Gastroesophageal sphincter (tissue), 4 donors: ENCODE results near the gene LCE1E. TPM values are rescaled to one million over a fixed set of nuclear protein-coding genes. Genes with fewer than 3 reads are reported as not detected.

Experiments used
- ATAC-seq: fragments of 150-250 bp; one replicate; pipeline ENCODE4 v1.9.1; 2016; ENCODE audit warnings: mild to moderate bottlenecking, moderate library complexity
- H3K27ac ChIP-seq, 4 donors: fragments of 200-600 bp; sonication (generic) in 3 of 4; 1 replicate in 3 of 4; 2 replicates in 1 of 4; pipeline ENCODE4 v1.5.1; 2016 to 2019
- H3K27me3 ChIP-seq: fragments of 200-600 bp; sonication (generic); one replicate; pipeline ENCODE4 v1.5.1; 2019
- H3K36me3 ChIP-seq, 2 donors: fragments of 200-600 bp; sonication (generic); one replicate each; pipeline ENCODE4 v1.5.1; 2019; ENCODE audit warnings: control low read depth in 1 of 2
- H3K4me1 ChIP-seq, 3 donors: fragments of 200-600 bp; sonication (generic); 1 replicate in 2 of 3; 2 replicates in 1 of 3; pipeline ENCODE4 v1.5.1; 2016 to 2019; ENCODE audit warnings: control low read depth in 2 of 3
- H3K4me3 ChIP-seq, 2 donors: fragments of 200-600 bp; sonication (generic); one replicate each; pipeline ENCODE4 v1.5.1; 2019; ENCODE audit warnings: mild to moderate bottlenecking in 1 of 2, moderate library complexity in 1 of 2
- H3K9me3 ChIP-seq, 3 donors: fragments of 200-600 bp; sonication (generic); one replicate each; pipeline ENCODE4 v1.5.1; 2017 to 2019; ENCODE audit warnings: control low read depth in 2 of 3
- CTCF ChIP-seq, 4 experiments: fragments of 200-600 bp in 2 of 4; fragments of 450-650 bp in 2 of 4; sonication (generic) in 1 of 4; IDR thresholded peaks; one replicate each; pipeline ENCODE4 v1.5.1; 2017 to 2019; ENCODE audit warnings: antibody characterized with exemption in 4 of 4, mild to moderate bottlenecking in 2 of 4, moderate library complexity in 2 of 4
- EP300 ChIP-seq: sonication (generic); formaldehyde crosslinking; IDR thresholded peaks from one replicate; pipeline ENCODE4 v1.6.1; 2017; ENCODE audit warnings: antibody characterized with exemption, mild to moderate bottlenecking
- POLR2A ChIP-seq, 2 donors: fragments of 450-650 bp; IDR thresholded peaks; one replicate each; pipeline ENCODE4 v1.6.1; 2017; ENCODE audit warnings: antibody characterized with exemption in 2 of 2, mild to moderate bottlenecking in 2 of 2, moderate library complexity in 1 of 2
- POLR2AphosphoS5 ChIP-seq: sonication (generic); formaldehyde crosslinking; IDR thresholded peaks from one replicate; pipeline ENCODE4 v1.6.1; 2017; ENCODE audit warnings: antibody characterized with exemption
- WGBS, 2 donors: methylation state at CpG; one replicate each; pipeline ENCODE4 v1.1.5; 2018; ENCODE audit warnings: low coverage in 1 of 2; 5-methylcytosine and 5-hydroxymethylcytosine counted together
- total RNA-seq, 4 donors: library from RNA; depleted of rRNA; stranded (reverse); fragments of >200 nt; gene quantifications; one replicate each; pipeline ENCODE4 v1.1.0, GENCODE V29; 2016

The LCE1E gene
- total RNA-seq, 4 donors from 2014 or later, result 0.39 TPM; not detected in 3

DNA sequence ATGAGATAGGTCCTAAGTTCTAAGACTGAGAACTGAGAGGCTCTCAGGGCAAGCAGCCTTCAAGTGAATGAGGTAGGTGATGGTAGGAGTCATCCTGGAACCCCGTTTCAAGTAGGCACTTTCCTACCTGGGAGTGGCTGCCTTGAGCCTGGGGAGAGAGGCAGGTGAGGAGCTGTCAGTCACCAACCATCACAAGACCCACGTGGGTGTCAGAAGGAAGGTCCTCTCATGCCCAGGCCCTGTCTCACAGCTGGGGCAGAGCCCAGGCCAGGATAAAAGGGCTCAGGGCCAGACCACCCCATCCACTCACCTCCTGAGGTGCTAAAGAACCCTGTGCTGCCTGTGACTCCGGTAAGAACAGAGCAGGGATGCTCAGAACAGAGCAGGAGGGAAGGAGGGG lies 10.4 kb downstream of the LCE1E start, which contains the start of gene LCE1D:
LCE1D (plus strand) TSS at position 301 of the 400 bp plus-strand sequence. CDS start 1,074 bp downstream, outside the sequence.
- no peak within 1 kb of the TSS for H3K27ac ChIP-seq
- no peaks in the 10 kb centered on the region for H3K27me3 ChIP-seq
- ATAC-seq, result no peak
- no peak within 1 kb of the TSS for H3K4me3 ChIP-seq
- H3K4me1 ChIP-seq, result no peaks in the 10 kb centered on the region
- TF ChIP-seq POLR2AphosphoS5 (no peak), CTCF (IDR thresholded peaks at IDR 0.05) (no peak), EP300 (no peak), POLR2A (IDR thresholded peaks at IDR 0.05) (no peak)
- WGBS, 2 donors, result 60% methylated on average over 2 of the region's 3 CpGs; no CpG with 5 or more reads in 1 of the 2 donors
- no peaks in the 10 kb centered on the region for H3K9me3 ChIP-seq
- no peaks in the 10 kb centered on the region for H3K36me3 ChIP-seq

DNA sequence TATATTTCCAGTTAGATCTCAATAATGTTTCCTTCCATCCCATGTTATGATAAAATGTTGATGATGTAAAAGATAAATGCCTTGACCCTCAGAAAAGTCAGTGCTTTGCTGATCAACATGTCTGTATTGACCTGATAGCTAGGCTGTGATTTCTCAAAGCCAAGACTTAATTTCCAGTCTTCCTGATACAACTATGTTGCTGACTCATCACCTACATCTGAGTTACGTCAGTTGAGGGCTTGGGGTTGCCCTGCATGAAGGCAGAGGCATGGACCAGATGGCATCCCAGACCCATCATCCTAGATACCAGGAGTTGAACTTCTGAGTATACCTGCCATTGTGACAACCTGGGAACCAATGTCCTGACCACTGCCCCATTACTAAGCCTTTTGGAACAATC lies 15.3 kb downstream of the LCE1E start:
- H3K27me3 ChIP-seq, result no peaks in the 10 kb centered on the region
- ATAC-seq, result no peak
- no peak for TF ChIP-seq POLR2A (IDR thresholded peaks at IDR 0.05)
- no peak for TF ChIP-seq EP300
- TF ChIP-seq POLR2AphosphoS5, result no peak
- no peak for TF ChIP-seq CTCF (IDR thresholded peaks at IDR 0.05)

GRCh38 chr1:152806576-152806975 lies 20.5 kb downstream of the LCE1E start, which contains the start of gene LCE1C:
LCE1C (minus strand) TSS chr1:152806651; CDS start chr1:152805478, 1,173 bp downstream.
- Histone ChIP-seq H3K9me3 (no peaks in the 10 kb centered on the region), H3K4me3 (no peak within 1 kb of the TSS), H3K27ac (no peak within 1 kb of the TSS), H3K4me1 (no peaks in the 10 kb centered on the region), H3K36me3 (no peaks in the 10 kb centered on the region), H3K27me3 (no peaks in the 10 kb centered on the region)
- ATAC-seq, result no peak
- TF ChIP-seq CTCF (IDR thresholded peaks at IDR 0.05), result no peak
- TF ChIP-seq EP300, result no peak
- TF ChIP-seq POLR2A (IDR thresholded peaks at IDR 0.05), result no peak
- no peak for TF ChIP-seq POLR2AphosphoS5
- WGBS, 2 donors, result 20 to 29% methylated on average over 1 of the region's 3 CpGs

More for the DNA sequence above, 15.3 kb downstream of the LCE1E start:
- H3K9me3 ChIP-seq, result no peaks in the 10 kb centered on the region
- H3K4me3 ChIP-seq, result no peak overlapping the region
- no peaks in the 10 kb centered on the region for H3K4me1 ChIP-seq
- no peak overlapping the region for H3K27ac ChIP-seq
- no peaks in the 10 kb centered on the region for H3K36me3 ChIP-seq
- WGBS, 2 donors, result no CpG with 5 or more reads among the region's 1 CpG

GRCh38 chr1:152811050-152811449 lies 25.0 kb downstream of the LCE1E start:
- ATAC-seq, result no peak
- 80% methylated on average over 1 of the region's 2 CpGs; no CpG with 5 or more reads in 1 of the 2 donors for WGBS, 2 donors
- Histone ChIP-seq H3K9me3 (no peaks in the 10 kb centered on the region), H3K36me3 (no peaks in the 10 kb centered on the region), H3K27me3 (no peaks in the 10 kb centered on the region), H3K27ac (no peak overlapping the region), H3K4me3 (no peak overlapping the region), H3K4me1 (no peaks in the 10 kb centered on the region)
- TF ChIP-seq POLR2A (IDR thresholded peaks at IDR 0.05) (no peak), EP300 (no peak), POLR2AphosphoS5 (no peak)

- Histone ChIP-seq H3K36me3 (no peaks in the 10 kb centered on the region), H3K4me1 (no peaks in the 10 kb centered on the region)
- 73 to 81% methylated on average over 2 of the region's 2 CpGs for WGBS, 2 donors
Measured at GRCh38 chr1:152811671-152812070, 25.6 kb downstream of the LCE1E start, which contains the start of gene LCE1B. LCE1B (plus strand) TSS chr1:152811971; CDS start chr1:152812447, 476 bp downstream.

More at GRCh38 chr1:152811671-152812070, 25.6 kb downstream of the LCE1E start, which contains the start of gene LCE1B:
- H3K27ac ChIP-seq, result no peak within 1 kb of the TSS
- ATAC-seq, result no peak
- TF ChIP-seq CTCF (IDR thresholded peaks at IDR 0.05), result no peak
- TF ChIP-seq POLR2AphosphoS5, result no peak
- TF ChIP-seq EP300, result no peak
- TF ChIP-seq POLR2A (IDR thresholded peaks at IDR 0.05), result no peak
- no peaks in the 10 kb centered on the region for H3K9me3 ChIP-seq
- no peaks in the 10 kb centered on the region for H3K27me3 ChIP-seq
- no peak within 1 kb of the TSS for H3K4me3 ChIP-seq
